NCI-H146 treated with DMSO at 0.1 percent for 48 hours (cell line): Measurements from ENCODE around the gene LRIT2.
"Not testable (repeated sequence)": the region's sequence is repeated elsewhere in the genome, so short reads cannot be mapped to it uniquely, and the experiment has no call there.

Experiments
- DNase-seq: peaks from one replicate; lab custom pipeline; 2025; ENCODE audit not compliant: unreplicated experiment; lab: John Stamatoyannopoulos, UW

The LRIT2 gene

DNA sequence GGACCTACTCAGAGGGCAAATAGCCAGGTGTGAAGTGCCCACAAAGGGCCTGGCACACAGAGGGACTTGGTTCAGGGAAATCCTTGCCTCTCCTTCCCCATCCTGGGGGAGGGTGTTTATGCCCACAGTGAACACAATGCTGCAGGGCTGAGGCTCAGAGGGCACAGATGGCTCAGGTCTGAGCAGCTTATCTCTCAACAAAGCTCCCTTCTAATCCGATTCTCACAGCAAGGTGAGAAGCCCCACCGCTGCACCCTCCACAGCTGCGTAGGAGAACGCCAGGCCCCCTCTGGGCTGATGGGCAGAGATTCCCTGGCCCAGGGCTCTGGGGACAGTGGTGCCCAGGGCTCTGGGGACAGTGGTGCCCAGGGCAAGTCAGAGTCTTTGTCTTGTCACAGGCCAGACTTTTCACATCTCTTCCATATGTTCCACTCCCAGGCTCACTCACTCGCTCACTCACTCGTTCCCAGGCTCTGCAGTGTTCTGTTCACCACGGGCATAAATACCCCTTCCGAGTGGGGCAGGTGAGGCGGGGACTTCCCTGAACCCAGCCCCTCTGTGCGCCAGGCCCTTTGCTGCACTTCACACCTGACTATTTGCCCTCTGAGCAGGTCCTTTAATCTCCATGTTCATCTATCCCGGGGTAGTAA is 39.7 kb downstream of the LRIT2 start:
- DNase-seq, result no peak

DNA sequence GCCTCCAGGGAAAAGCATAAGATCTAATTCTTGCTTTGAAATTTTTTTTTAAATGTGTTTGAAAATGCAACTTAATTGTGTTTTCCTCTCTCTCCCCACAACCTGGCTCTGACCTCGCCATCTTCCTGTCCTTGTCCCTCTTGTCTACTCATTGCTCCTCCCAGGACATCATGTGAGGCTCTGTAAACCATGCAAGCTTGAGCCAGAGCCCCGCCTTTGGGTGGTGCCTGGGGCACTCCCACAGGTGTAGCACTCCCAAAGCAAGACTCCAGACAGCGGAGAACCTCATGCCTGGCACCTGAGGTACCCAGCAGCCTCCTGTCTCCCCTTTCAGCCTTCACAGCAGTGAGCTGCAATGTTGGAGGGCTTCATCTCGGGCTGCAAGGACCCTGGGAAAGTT is 40.8 kb downstream of the LRIT2 start:
- no peak for DNase-seq

DNA sequence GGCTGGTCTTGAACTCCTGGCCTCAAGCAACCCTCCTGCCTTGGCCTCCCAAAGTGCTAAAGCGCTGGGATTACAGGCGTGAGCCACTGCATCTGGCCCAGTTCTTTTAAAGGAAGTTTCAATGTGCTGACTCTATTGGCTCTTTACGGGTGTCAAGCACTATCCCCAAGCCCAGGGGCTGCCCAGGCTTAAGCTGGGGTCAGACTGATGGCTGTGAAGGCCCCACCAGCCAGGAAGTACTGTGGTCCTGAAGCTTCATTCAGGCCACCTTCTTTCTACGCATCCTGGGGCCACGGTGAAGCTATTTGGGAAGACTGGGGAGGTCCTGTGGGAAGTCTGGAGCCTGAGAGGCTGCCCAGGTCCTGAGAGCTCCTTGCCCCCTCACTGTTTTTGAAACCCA is 43.7 kb downstream of the LRIT2 start:
- DNase-seq, result no peak

DNA sequence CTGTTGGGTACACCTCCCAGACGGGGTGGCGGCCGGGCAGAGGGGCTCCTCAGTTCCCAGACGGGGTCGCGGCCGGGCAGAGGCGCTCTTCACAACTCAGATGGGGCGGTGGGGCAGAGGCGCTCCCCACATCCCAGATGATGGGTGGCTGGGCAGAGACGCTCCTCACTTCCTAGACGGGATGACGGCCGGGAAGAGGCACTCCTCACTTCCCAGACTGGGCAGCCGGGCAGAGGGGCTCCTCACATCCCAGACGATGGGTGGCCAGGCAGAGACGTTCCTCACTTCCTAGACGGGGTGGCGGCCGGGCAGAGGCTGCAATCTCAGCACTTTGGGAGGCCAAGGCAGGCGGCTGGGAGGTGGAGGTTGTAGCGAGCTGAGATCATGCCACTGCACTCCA is 45.0 kb downstream of the LRIT2 start:
- DNase-seq, result not testable (repeated sequence)

DNA sequence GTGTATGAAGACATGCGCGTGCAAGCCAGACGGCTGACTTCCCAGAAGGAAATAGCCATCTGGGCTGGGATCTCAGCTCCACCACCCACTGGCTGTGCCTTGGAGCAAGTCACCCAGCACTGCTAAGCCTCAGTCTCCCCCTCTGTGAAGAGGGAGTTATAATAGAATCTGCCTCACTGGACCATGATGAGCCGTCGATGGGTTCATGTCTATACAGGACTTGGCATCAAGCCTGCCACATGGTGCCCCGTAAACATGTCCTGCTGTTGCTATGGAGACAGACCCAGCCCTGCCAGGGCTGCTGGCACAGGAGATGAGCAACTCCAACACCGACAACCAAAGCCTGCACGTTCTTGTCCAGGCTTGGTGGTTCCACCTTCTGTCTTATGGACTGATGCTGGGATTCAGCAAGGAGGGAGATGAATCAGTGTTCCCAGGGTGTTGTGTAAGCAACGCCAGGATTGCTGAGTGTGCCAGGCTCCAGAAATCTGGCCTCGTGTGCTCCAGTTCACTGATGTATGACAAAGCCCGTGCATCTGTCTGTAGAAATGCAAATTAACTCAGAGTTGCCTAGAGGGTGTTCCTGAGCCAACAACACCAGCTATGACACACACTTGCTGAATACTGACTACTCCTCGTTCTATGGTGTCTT is 46.2 kb downstream of the LRIT2 start:
- DNase-seq, result peak; percentile 17

DNA sequence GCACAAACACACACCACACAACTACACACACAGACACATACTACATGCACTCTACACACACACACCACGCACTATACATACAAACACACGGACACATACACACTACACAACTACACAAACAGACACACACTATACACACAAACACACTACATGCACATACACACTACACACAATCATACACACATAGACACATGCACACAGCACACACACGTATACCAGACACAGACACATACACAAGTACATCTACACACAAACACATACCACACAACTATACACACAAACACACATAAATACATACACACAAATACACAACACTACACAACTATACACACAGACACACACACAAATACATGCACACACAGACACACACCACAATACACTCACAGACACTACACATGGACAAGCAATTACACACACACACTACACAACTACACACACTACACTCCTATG is 47.2 kb downstream of the LRIT2 start:
- DNase-seq, result no peak

DNA sequence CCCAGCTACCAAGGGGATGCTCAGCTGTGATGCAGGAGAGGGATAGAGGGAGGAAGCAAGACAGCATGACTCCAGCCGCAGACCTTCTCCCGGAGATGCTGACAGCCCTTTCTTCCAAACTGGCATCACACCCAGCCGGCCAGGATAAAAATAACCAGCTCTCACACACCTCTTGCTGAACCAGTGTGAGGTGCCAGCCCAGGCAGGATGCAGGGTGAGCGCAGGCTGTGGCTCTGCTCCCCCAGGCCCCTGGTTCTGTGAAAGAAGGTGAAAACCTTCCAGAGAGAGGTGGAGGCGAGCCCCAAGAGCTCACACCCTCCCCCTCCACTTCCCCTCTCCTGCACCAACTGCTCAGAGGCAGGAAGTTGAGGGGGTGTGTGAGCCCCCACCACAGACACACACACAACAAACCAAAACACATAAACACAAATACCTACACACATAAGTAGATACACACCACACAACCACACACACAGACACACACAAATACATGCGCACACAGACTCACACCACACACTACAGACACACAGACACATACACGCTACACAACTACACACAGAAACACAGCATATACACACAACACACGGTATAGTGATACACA is 47.7 kb downstream of the LRIT2 start:
- DNase-seq, result no peak

DNA sequence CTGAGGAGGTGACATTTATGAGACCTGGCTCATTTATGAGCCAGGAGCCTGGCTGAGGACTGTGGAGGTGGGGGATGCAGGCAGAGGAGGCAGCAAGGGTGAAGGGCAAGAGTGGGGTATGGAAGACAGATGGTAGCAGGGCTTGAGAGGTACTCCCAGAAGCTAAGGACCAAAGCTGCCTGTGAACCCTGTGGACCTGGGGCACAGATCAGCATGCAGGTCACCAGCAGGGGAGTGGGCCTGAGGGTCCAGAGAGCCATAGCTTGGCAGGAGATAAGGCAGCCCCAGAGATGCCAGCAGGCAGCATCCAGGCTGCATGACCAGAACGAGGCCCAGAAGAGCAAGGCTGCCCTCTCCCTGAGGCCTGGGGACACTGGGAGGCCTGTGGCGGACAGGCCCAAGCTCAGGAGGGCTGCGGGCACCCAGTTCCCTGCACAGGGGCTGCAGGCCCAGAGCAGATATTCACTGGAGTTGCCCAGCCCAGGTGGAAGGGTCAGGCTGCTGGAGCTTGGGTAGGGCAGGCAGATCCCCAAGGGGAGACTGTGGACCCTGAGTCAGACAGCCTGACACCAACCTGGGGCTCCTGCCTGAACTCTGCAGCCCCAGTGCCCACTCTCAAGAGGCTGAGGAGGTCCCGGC is 48.4 kb downstream of the LRIT2 start:
- no peak for DNase-seq

DNA sequence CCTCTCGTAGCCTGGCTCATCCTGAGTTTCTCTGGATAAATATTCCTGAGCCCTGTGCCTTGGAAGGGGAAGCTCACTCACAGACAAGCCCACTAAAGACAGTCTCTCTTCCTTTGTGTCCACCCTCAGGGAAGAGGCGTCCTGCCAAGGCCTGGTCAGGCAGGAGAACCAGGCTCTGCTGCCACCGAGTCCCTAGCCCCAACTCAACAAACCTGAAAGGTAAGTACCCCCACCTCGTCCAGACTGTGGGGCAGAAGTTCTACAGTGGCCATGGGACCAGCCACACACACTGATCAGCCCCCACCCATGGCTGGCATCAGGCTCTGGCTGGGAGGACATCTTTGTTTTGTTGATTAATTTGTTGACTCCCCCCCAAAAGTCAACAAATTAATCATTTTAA is 49.0 kb downstream of the LRIT2 start:
- no peak for DNase-seq

DNA sequence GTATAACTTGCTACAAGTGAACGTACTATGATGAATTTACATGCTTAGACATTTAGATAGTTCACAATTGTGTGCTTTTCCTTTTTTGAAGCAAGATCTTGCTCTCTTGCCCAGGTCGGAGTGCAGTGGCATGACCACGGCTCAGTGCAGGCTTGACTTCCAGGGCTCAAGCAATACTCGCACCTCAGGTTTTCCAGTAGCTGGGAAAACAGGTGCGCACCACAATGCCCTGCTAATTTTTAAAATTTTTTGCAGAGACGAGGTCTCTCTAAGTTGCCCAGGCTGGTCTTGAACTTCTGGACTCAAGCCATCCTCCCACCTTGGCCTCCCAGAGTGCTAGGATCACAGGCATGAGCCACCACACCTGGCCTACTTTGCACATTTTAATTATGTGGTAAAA is 49.9 kb downstream of the LRIT2 start:
- no peak for DNase-seq

DNA sequence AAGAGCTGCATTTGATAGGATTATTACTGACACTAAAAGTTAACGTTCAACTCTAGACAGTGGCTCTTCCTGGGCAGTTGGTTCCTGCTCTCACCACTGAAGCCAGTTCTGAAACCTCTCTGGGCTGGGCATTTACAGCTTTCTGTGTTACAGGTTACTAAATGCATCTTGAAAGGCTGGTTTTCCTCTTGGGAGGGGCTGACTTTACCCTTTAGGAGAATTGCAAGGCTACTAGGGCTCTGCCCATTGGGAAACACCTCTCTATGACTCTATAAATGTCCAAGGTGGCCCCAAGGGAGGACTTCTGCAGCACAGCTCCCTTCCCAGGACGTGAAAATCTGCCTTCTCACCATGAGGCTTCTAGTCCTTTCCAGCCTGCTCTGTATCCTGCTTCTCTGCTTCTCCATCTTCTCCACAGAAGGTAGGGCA is 51.8 kb downstream of the LRIT2 start, which contains the start of gene GPR15LG:
TSS of gene GPR15LG (plus strand) at position 301 of the 429 bp plus-strand sequence. CDS start at position 352, 51 bp downstream.
- DNase-seq, result no peak

DNA sequence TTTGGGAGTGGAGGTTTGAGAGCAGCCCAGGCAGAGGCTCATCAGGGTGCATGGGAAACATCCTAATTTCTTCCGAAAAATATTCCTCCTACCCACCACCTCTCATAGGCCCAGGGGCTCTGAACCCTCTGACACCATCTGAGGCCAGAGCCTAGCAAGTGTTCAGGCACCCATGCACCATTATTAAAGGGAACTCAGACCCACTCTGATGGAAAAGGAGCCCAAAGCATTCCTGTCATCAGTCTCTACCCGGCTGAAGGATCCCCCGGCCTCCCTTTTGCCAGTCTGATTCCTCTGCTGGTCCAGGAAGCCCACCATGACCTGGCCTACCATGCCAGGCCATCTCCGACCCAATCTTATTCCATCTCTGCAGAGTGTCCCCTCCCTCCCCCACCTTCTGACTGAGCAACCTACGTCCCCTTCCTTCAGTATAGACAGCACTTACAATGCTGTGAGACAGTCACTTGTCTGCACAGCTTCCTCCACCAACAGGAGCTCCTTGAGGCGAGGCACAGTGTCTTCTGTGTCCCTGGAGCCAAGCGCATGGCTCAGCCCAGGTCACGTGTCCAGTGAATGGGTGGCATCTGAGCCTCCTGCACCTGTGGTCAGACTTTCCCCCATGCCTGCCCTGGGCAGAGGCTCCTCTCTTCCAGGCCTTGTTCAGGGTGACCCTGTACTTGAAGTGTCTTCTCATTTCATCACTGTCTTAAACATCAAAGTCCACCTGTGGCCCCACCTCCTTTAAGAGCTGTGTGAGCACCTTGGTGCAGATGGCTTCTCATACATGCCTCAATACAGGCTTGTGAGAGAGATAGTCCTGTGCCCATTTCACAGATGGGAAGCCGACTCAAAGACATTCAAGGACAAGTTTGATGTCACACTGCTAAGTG is 52.6 kb downstream of the LRIT2 start:
- no peak for DNase-seq

DNA sequence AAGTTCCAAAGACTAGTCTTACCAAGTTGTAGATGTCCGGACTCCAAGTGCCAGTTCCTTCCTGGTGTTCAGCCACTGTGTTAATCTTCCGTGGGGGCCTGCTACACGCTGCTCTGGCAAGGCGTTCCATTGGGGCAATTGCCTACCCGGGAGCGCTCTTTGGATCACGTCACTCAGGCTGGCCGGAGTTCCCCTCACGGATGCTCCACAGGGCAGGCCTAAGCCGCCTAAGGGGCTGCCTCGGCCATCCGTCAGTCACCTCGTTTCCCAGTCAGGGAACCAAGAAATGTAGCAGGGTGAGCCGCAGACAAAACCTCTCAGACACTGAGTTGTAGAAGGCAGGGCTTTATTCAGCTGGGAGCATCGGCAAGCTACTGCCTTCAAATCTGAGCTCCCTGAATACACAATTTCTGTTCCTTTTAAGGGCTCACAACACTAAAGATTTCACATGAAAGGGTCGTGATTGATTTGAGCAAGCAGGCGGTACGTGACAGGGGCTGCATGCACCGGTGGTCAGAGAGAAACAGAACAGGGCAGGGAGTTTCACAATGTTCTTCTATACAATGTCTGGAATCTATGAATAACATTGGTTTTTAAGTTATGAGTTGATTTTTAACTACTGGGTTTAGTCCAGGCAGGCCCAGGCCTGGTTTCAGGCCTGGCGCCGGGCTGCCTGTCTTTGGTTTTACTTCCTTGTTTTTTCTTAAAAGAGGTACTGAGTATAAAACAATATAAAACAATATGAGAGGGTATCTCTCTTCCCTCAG is 53.5 kb downstream of the LRIT2 start:
- DNase-seq, result not testable (repeated sequence)

DNA sequence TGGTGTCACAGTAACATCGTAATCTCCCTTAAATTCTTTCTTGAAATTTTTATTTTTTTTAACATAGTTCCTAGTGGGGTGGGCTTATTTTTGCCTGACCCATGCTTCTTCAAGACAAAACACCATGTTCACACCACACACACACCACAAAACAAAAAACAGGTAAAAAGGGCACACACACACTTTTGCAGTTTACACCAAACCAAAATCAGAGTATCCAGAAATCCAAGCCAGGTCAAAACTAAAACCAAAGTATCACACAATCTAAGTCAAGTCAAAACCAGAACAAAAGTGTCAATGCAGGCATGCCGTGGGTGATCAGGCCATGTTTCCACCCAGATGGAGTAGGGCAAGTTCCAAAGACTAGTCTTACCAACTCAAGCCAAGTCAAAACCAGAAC is 54.1 kb downstream of the LRIT2 start:
- DNase-seq, result not testable (repeated sequence)
